H1 (cell line): Measurements from ENCODE around the gene ADAD2. TPM values are rescaled to one million over a fixed set of nuclear protein-coding genes. Genes with fewer than 3 reads are reported as not detected.

Source experiments
- CTCF ChIA-PET: fragments of 300-600 bp; sonication (Branson Sonifier 250); formaldehyde crosslinking; loops from one replicate; lab custom pipeline; 2021; ENCODE audit not compliant: partially characterized antibody; lab: Charles Lee
- POLR2A ChIA-PET: fragments of 300-600 bp; sonication (Branson Sonifier 250); formaldehyde crosslinking; loops from one replicate; lab custom pipeline; 2021; ENCODE audit warnings: inconsistent platforms; ENCODE audit not compliant: partially characterized antibody; lab: Charles Lee
- DNase-seq, 2 experiments: peaks; one replicate each; pipeline versions ENCODE4 v3.0.0 to v3.0.0-alpha.2; 2010 to 2022; ENCODE audit warnings: low spot score in 2 of 2, low read depth in 1 of 2, mixed read lengths in 1 of 2
- FAIRE-seq: peaks from 2 replicates; lab custom pipeline; 2011; peaks lifted over from hg19 to GRCh38; lab: Jason Lieb, UNC
- H2AFZ ChIP-seq: 2 replicates; pipeline ENCODE4 v1.8.1; 2012; ENCODE audit warnings: low read length, inconsistent platforms
- H2AK5ac ChIP-seq: 2 replicates; pipeline ENCODE4 v1.6.1; 2013; ENCODE audit warnings: low read depth, low read length
- H2BK120ac ChIP-seq: replicated peaks from 2 replicates; pipeline ENCODE3; 2013; ENCODE audit warnings: low read depth, low read length, inconsistent platforms
- H2BK12ac ChIP-seq: 2 replicates; pipeline ENCODE4 v1.6.1; 2013; ENCODE audit warnings: low read depth, low read length
- H2BK15ac ChIP-seq: 2 replicates; pipeline ENCODE4 v1.6.1; 2013; ENCODE audit warnings: low read length
- H2BK20ac ChIP-seq: 2 replicates; pipeline ENCODE4 v1.6.1; 2013; ENCODE audit warnings: low read length
- H2BK5ac ChIP-seq: 2 replicates; pipeline ENCODE4 v1.6.1; 2013; ENCODE audit warnings: low read depth, low read length
- H3K14ac ChIP-seq: 2 replicates; pipeline ENCODE4 v1.6.1; 2013; ENCODE audit warnings: inconsistent platforms; ENCODE audit not compliant: insufficient read length
- H3K18ac ChIP-seq: 2 replicates; pipeline ENCODE4 v1.6.1; 2013; ENCODE audit warnings: low read length; ENCODE audit errors: extremely low read depth
- H3K23ac ChIP-seq: 2 replicates; pipeline ENCODE4 v1.6.1; 2013; ENCODE audit warnings: inconsistent platforms; ENCODE audit not compliant: insufficient read length
- H3K23me2 ChIP-seq: 2 replicates; pipeline ENCODE4 v1.6.1; 2013; ENCODE audit warnings: low read depth, low read length
- H3K27ac ChIP-seq: 2 replicates; pipeline ENCODE4 v1.6.1; 2011; ENCODE audit warnings: low read depth, low read length, inconsistent platforms
- H3K27me3 ChIP-seq, 4 experiments: replicated peaks in 1 of 4; 1 replicate in 1 of 4; 2 replicates in 3 of 4; pipeline versions ENCODE4 v1.6.1 to v1.8.1; 2011 to 2013; ENCODE audit warnings: low read length in 3 of 4, mild to moderate bottlenecking in 3 of 4, inconsistent platforms in 2 of 4, mixed read lengths in 2 of 4, moderate library complexity in 1 of 4; ENCODE audit not compliant: control insufficient read depth in 3 of 4, insufficient read depth in 3 of 4; ENCODE audit errors: extremely low read depth in 1 of 4
- H3K36me3 ChIP-seq, 4 experiments: 2 replicates each; pipeline versions ENCODE4 v1.6.1 to v1.8.1; 2011 to 2013; ENCODE audit warnings: mild to moderate bottlenecking in 4 of 4, low read length in 3 of 4, moderate library complexity in 2 of 4, control low read depth in 1 of 4, inconsistent platforms in 1 of 4; ENCODE audit not compliant: insufficient read depth in 4 of 4, control insufficient read depth in 2 of 4
- H3K4ac ChIP-seq: replicated peaks from 2 replicates; pipeline ENCODE3; 2013; ENCODE audit warnings: low read length, low read depth, mixed read lengths, inconsistent platforms; ENCODE audit not compliant: insufficient read length
- H3K4me1 ChIP-seq, 4 experiments: replicated peaks in 1 of 4; 1 replicate in 1 of 4; 2 replicates in 3 of 4; pipeline versions ENCODE4 v1.6.1 to v1.8.1; 2011 to 2013; ENCODE audit warnings: low read length in 3 of 4, inconsistent platforms in 2 of 4, mixed read lengths in 1 of 4; ENCODE audit not compliant: insufficient read depth in 4 of 4, control insufficient read depth in 3 of 4
- H3K4me2 ChIP-seq, 2 experiments: 2 replicates each; pipeline versions ENCODE4 v1.6.1 to v1.8.1; 2011 to 2013; ENCODE audit warnings: low read depth in 2 of 2, low read length in 2 of 2, control low read depth in 1 of 2, inconsistent platforms in 1 of 2, mild to moderate bottlenecking in 1 of 2; ENCODE audit not compliant: insufficient read depth in 1 of 2
- H3K4me3 ChIP-seq, 4 experiments: fragments of 200-600, 300-600 bp in 1 of 4; sonication (generic), shearing (Covaris generic), sonication (Bioruptor Twin) in 1 of 4; 2 replicates each; pipeline versions ENCODE4 v1.5.1 to v1.8.1; 2011 to 2016; ENCODE audit warnings: low read length in 4 of 4, low read depth in 3 of 4, control low read depth in 2 of 4, inconsistent platforms in 2 of 4, mild to moderate bottlenecking in 2 of 4, mixed read lengths in 1 of 4, moderate library complexity in 1 of 4; ENCODE audit not compliant: insufficient read depth in 2 of 4; ENCODE audit errors: extremely low read depth in 1 of 4
- H3K56ac ChIP-seq: replicated peaks from 2 replicates; pipeline ENCODE3; 2013; ENCODE audit warnings: low read depth, mild to moderate bottlenecking, mixed read lengths, low read length, inconsistent platforms; ENCODE audit not compliant: insufficient read length
- H3K79me1 ChIP-seq: 2 replicates; pipeline ENCODE4 v1.6.1; 2013; ENCODE audit warnings: low read depth, low read length, control low read depth
- H3K79me2 ChIP-seq, 2 experiments: 2 replicates each; pipeline versions ENCODE4 v1.6.1 to v1.8.1; 2012 to 2013; ENCODE audit warnings: low read length in 2 of 2, mild to moderate bottlenecking in 2 of 2, inconsistent platforms in 1 of 2; ENCODE audit not compliant: insufficient read depth in 2 of 2, control insufficient read depth in 1 of 2
- H3K9ac ChIP-seq, 4 experiments: replicated peaks in 1 of 4; 1 replicate in 1 of 4; 2 replicates in 3 of 4; pipeline versions ENCODE4 v1.6.1 to v1.8.1; 2011 to 2013; ENCODE audit warnings: low read depth in 3 of 4, low read length in 3 of 4, control low read depth in 2 of 4, mild to moderate bottlenecking in 2 of 4, moderate library complexity in 2 of 4, inconsistent platforms in 1 of 4; ENCODE audit errors: extremely low read depth in 1 of 4
- H3K9me3 ChIP-seq, 2 experiments: 2 replicates each; pipeline versions ENCODE4 v1.6.1 to v1.8.1; 2012 to 2013; ENCODE audit warnings: mild to moderate bottlenecking in 2 of 2, moderate library complexity in 2 of 2, control low read depth in 1 of 2, inconsistent platforms in 1 of 2, low read depth in 1 of 2, low read length in 1 of 2, mixed read lengths in 1 of 2; ENCODE audit not compliant: insufficient read depth in 2 of 2
- H4K20me1 ChIP-seq, 2 experiments: replicated peaks in 1 of 2; 2 replicates each; pipeline versions ENCODE3 to v1.8.1; 2011 to 2013; ENCODE audit warnings: inconsistent platforms in 2 of 2, low read length in 2 of 2, mild to moderate bottlenecking in 1 of 2; ENCODE audit not compliant: insufficient read depth in 2 of 2, control insufficient read depth in 1 of 2
- H4K5ac ChIP-seq: 2 replicates; pipeline ENCODE4 v1.6.1; 2013; ENCODE audit warnings: low read length, low read depth, mixed read lengths, inconsistent platforms; ENCODE audit not compliant: insufficient read length
- H4K8ac ChIP-seq: 2 replicates; pipeline ENCODE4 v1.8.0; 2013; ENCODE audit warnings: mild to moderate bottlenecking, moderate library complexity, low read length, inconsistent platforms; ENCODE audit not compliant: insufficient read depth; ENCODE audit errors: extremely low read depth
- H4K91ac ChIP-seq: replicated peaks from 2 replicates; pipeline ENCODE3; 2013; ENCODE audit warnings: low read length, mixed read lengths, inconsistent platforms; ENCODE audit not compliant: insufficient read length
- CTBP2 ChIP-seq: IDR thresholded peaks from 2 replicates; pipeline ENCODE4 v1.7.0; 2011; ENCODE audit warnings: borderline replicate concordance, mild to moderate bottlenecking, moderate library complexity, mixed read lengths, low read length; ENCODE audit not compliant: insufficient read depth, insufficient read length
- WGBS, 2 experiments: shearing (Covaris generic) in 1 of 2; methylation state at CpG; one replicate each; pipeline versions ENCODE4 v1.1.6 to v1.1.7; 2013 to 2015; ENCODE audit warnings: low lambda C conversion rate in 2 of 2, mixed read lengths in 2 of 2, inconsistent platforms in 1 of 2, low coverage in 1 of 2, missing lambda C conversion rate in 1 of 2; ENCODE audit not compliant: insufficient replicate concordance in 2 of 2, insufficient coverage in 1 of 2, insufficient read length in 1 of 2; ENCODE audit errors: extremely low coverage in 1 of 2, missing lambda C conversion rate in 1 of 2; 5-methylcytosine and 5-hydroxymethylcytosine counted together
- polyA plus RNA-seq, 7 experiments: library from polyadenylated mRNA; depleted of rRNA in 3 of 7; stranded (reverse) in 5 of 7; unstranded in 2 of 7; fragments of >200 nt in 5 of 7; fragments of 200-250 nt in 2 of 7; gene quantifications; 1 replicate in 5 of 7; 2 replicates in 1 of 7; 4 replicates in 1 of 7; pipeline versions ENCODE4 v1.2.1 to v1.2.3, GENCODE V29; 2011 to 2013; ENCODE audit warnings: missing spikeins in 2 of 7, mixed read lengths in 2 of 7
- total RNA-seq: library from RNA; stranded (reverse); fragmentation: NEBNext Ultra II Directional; extraction: Animal tissue kit (Norgen Biotek cat#: 25700); gene quantifications from 2 replicates; pipeline ENCODE4 v1.2.1, GENCODE V29; 2021

ADAD2 gene
- total and polyA plus RNA-seq, 2 of the 8 experiments (the other 6 are each of a cell fraction or from before 2014, with no cell fraction given) = 1.2 to 1.3 TPM

- Histone ChIP-seq H3K9ac (no peak overlapping the region), H3K23ac (no peak overlapping the region), H3K36me3 (no peaks in the 10 kb centered on the region), H2AFZ (no peak overlapping the region), H4K20me1 (no peaks in the 10 kb centered on the region), H3K23me2 (no peaks in the 10 kb centered on the region), H3K4me1 (peaks cover 0 to 12% (median 6%) of the 10 kb centered on the region in 4 experiments; a peak in 6 of 7 replicates), H3K27ac (no peak overlapping the region), H3K27me3 (no peaks in the 10 kb centered on the region), H4K8ac (no peak overlapping the region), H3K9me3 (no peaks in the 10 kb centered on the region), H3K18ac (no peak overlapping the region), H3K4me2 (no peak overlapping the region), H2BK15ac (no peak overlapping the region), H3K4ac (no peak overlapping the region), H4K5ac (no peak overlapping the region), H2BK20ac (no peak overlapping the region), H2AK5ac (no peak overlapping the region), H3K79me1 (no peaks in the 10 kb centered on the region), H3K4me3 (no peak overlapping the region), H3K14ac (no peak overlapping the region), H3K79me2 (no peaks in the 10 kb centered on the region), H2BK5ac (no peak overlapping the region), H2BK120ac (no peak overlapping the region), H2BK12ac (no peak overlapping the region), H4K91ac (no peak overlapping the region), H3K56ac (no peak overlapping the region)
- no peak for TF ChIP-seq CTBP2
- ChIA-PET CTCF (interaction anchor here (2.0 kb wide), 1 partner anchor 156 kb away, joined by 4 read pairs; no protein-coding TSS in a partner anchor), POLR2A (no interaction called here)
- FAIRE-seq (no peak), DNase-seq (no peak)
- WGBS, 2 experiments = 88% methylated on average over 3 of the region's 3 CpGs; no CpG with 5 or more reads in 1 of the 2 experiments
Measured at GRCh38 chr16:84224554-84224953, 33.6 kb downstream of the ADAD2 start.
